Renal cortex interstitium (tissue), 11 donors: Measurements from ENCODE around the gene AGPS. TPM values are rescaled to one million over a fixed set of nuclear protein-coding genes. Genes with fewer than 3 reads are reported as not detected.
"Not testable (repeated sequence)": the region's sequence is repeated elsewhere in the genome, so short reads cannot be mapped to it uniquely, and the experiment has no call there.

Experiments
- DNase-seq, 11 donors: peaks; one replicate each; pipeline ENCODE4 v3.0.0-alpha.2; 2013; ENCODE audit warnings: low read depth in 9 of 11, low spot score in 4 of 11; ENCODE audit errors: extremely low read depth in 1 of 11
- polyA plus RNA-seq, 3 donors: library from polyadenylated mRNA; unstranded; fragments of 120-200 nt; gene quantifications; one replicate each; pipeline ENCODE4 v1.2.1, GENCODE V29; 2013; ENCODE audit not compliant: insufficient read length in 3 of 3

The AGPS gene
- polyA plus RNA-seq, 3 donors, result 43.7 to 50.5 (median 45.2) TPM

DNA sequence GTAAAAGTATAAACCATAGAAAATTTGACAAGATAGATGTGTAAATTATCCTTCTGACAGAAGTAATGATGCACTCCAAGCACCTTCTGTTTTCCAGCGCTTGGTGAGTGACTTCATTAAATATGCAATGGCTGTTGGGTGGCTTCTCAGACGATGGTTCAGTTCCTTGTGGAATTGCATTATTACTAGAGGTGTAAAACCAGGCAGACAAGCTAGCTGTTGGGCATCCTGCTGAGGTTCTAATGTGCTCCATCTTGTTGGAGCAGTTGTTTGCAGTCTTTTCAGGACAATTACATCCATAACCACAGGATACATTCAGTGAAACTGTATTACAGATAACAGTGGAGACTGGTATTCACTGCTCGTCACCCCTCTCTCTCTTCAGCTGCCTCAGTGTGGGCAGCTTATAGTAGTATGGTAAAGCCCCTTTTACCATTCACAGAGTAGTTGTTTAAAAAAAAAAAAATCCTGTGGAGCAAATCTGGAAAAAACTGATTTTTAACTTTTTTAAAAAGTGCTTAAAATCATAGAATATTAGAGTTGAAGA, 143.5 kb downstream of the AGPS start:
- DNase-seq, result no peak

DNA sequence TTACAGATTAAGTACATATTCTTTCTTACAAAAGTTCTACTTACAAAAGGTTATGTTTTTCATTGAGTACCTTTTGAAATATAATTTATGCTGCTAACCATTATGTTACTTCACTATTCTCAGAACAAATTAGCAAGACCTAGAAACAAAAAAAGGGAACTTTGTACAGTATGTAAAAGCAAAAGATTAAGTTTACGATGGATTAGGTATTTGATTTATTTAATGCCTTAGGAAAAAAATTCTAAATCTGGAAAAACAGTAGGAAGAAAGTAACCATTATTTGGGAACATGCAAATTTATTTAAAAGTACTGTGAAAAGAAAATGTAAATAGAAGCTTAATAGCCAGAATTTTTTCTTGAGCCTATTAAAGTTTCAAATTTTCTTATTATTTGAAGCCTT, 144.6 kb downstream of the AGPS start:
- no peak for DNase-seq

DNA sequence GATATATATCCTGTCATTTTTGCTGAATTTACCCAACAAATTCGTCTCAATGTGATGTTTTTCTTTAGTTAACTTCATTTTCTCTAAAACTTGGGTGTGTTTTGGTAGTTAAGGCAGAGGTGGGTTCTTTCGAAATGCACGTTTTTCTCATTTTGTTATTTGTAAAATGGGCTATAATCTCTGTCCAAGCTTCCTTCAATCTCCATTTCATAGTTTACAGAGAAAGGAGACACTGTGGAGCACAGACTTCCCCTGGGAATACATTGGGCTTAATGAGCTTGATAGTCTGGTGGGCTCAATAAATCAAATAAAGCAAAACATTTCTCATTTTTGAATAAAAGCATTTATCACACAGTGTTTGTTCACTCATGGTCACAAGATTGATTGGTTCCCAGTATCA, 145.1 kb downstream of the AGPS start:
- DNase-seq, result no peak

- DNase-seq, result no peak
Measured at GRCh38 chr2:177538323-177538722, 145.8 kb downstream of the AGPS start.

- no peak for DNase-seq
Measured at GRCh38 chr2:177540283-177540682, 147.7 kb downstream of the AGPS start.

- DNase-seq, result no peak
Measured at GRCh38 chr2:177541258-177541991, 148.9 kb downstream of the AGPS start.

DNA sequence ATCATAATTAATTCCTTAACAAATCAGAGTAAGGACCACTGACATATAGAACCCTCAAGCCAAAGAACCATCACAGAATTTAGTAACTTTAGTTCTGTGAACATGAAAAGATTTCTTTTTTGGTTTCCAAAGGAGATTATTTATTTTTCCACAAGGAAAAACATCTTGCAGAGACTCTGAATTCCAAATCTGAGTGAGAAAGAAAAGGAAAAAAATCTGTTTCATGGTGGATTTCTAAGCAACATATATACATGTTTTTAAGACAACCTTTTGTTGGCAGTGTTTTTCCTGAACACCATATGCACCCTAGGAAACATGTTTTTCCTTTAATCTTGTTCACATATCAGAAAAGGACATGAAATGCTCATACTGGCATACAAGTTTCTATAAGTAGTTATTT, 149.8 kb downstream of the AGPS start:
- no peak for DNase-seq

DNA sequence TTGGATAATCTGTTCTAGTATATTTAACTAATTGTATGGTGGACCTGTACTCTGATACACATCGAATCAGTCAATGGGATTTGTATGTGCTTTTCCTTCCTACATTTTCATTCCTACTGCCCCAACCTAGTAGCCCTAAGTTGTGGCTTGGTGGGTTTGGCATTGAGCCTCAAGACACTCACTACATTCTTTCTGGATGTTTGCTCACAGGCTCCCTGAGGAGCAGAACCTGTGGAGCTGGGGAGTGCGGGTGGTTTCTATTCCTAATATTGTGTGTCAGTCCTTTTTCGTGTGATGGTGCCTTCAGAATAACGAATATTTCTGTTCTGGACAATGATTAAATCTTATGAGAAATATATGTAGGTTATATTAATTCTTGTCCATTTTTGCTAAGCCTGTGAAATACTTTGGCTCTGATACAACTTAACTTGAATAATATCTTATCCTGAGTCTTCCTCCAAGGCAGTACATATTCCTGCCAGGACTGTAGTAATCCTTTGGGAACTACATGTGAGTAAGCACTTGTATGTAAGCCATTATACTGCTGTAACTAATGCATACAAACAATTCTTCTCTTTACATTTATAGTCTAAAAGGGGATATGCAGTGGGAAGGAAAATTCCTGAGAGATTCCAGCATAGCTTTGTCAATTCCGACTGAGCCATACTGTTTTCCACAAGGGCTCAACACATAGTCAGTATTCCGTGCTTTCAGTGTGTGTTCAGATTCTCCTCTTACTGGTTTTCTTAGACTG, 150.6 kb downstream of the AGPS start:
- no peak for DNase-seq

DNA sequence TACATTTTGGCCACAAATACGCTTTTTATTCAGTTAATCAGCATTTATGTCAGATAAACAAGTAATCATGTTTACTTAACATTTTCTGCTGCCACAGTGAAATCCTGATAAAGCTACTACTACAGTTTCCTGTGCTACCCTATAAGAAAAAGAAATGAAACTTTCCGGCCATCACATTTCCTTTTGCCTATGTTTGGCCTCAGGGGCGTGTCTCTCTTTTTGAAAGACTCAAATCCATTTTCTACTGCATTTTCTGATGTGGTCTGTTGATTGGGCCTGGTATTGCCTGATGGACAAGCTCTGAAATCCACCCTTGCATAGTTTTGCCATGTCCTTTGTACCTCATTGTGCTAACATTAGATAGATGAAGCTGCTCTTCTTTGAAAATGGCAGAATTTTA, 152.6 kb downstream of the AGPS start:
- no peak for DNase-seq

- no peak for DNase-seq
Measured at GRCh38 chr2:177545981-177546585, 153.5 kb downstream of the AGPS start.

GRCh38 chr2:177547122-177547521, 154.5 kb downstream of the AGPS start:
- DNase-seq, result no peak

- no peak for DNase-seq
Measured at GRCh38 chr2:177547772-177548171, 155.2 kb downstream of the AGPS start.

GRCh38 chr2:177548636-177549035, 156.1 kb downstream of the AGPS start:
- no peak for DNase-seq

DNA sequence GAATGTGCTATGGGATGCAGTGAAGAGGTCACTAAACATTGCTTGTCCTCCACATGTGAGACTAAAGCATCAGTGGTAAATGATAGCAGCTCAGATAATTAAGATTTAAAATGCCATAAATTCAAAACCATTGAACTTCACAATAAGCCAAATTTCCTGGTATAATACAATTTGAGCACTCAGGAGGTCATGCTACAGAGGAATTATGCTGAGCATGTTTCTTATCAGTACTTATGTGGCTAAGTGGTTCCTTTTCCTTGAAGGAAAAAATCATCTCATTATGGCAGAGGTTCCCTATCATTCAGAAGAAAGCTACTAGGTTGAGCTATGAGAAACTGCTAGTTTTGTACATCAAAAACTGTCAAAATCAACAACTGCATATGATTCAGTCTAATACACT, 156.6 kb downstream of the AGPS start:
- DNase-seq, result no peak

- DNase-seq, result no peak
Measured at GRCh38 chr2:177550264-177551200, 158.0 kb downstream of the AGPS start.

- not testable (repeated sequence) for DNase-seq
Measured at GRCh38 chr2:177551360-177551759, 158.8 kb downstream of the AGPS start.

GRCh38 chr2:177551989-177552421, 159.4 kb downstream of the AGPS start:
- no peak for DNase-seq

GRCh38 chr2:177552422-177553175, 160.0 kb downstream of the AGPS start:
- peak; percentile 84 to 94 (median 90) for DNase-seq
